ENCODE results near the gene ADPRM.
A peak's percentile ranks its signal among the peaks of the same experiment; 100 is the strongest.
"Not testable (repeated sequence)": the region's sequence is repeated elsewhere in the genome, so short reads cannot be mapped to it uniquely, and the experiment has no call there.

Gene ADPRM, protein sequence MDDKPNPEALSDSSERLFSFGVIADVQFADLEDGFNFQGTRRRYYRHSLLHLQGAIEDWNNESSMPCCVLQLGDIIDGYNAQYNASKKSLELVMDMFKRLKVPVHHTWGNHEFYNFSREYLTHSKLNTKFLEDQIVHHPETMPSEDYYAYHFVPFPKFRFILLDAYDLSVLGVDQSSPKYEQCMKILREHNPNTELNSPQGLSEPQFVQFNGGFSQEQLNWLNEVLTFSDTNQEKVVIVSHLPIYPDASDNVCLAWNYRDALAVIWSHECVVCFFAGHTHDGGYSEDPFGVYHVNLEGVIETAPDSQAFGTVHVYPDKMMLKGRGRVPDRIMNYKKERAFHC

GRCh38 chr17:10697092-10698081, at the start of gene ADPRM, which contains the start of gene SCO1:
TSS of gene ADPRM (plus strand) at chr17:10697594. CDS start at chr17:10704927, 7,333 bp downstream.
TSS of gene SCO1 (minus strand) at chr17:10697533. CDS start at chr17:10697507, 26 bp downstream.
- peak; percentile 87 for DNase-seq

DNA sequence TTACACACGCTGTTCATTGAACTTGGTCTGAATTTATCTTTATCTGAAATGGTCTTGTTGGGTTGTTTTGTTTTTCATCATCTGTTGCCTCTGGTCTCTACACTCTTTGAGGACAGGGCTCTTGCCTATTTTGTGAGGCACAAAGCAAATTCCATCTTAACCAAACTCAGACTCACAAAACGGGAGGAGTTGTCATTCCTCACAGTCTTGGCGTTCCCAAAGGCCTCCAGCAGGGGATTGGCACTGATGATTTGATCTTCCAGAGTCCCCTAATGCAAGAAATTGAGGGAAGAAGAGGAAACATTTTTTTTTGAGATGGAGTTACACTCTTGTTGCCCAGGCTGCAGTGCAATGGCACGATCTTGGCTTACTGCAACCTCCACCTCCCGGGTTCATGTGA, 49.0 kb upstream of the ADPRM start:
- no peak for DNase-seq

DNA sequence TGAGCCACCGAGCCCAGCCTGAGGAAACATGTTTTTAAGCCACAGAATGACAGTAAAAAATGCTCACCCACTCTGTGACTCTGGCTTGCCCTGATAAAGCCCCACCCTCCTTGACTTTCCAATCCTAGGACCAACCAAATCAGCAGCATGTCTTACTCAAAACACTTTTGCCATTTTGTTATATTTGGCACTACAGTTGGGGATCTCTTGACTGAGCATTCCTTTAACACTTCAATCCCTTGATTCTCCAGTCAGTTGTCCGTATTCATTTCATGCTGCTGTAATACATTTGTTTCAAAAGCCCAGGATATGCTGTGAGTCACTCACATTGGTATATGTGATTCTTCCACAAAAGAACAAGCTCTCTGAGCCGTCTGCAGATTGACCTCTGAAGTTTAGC, 48.4 kb upstream of the ADPRM start:
- no peak for DNase-seq

- no peak for DNase-seq
Measured at GRCh38 chr17:10649602-10650001, 47.8 kb upstream of the ADPRM start.

DNA sequence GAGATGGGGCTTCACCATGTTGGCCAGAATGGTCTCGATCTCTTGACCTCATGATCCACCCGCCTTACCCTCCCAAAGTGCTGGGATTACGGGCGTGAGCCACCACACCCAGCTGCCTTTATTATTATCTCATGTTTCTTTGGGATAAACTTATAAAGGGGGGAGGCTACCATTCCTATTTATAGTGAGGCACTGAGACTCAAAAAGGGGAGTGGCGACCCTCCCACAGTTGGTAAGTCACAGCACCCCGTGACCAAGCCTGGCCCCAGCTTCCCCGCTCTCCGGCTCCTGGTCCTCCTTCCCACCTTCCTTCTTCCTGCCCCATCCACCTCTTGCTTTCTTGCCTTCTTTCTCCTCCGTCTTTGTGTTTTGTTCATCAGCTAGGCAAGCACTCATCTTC, 45.5 kb upstream of the ADPRM start:
- DNase-seq = no peak

- no peak for DNase-seq
Measured at GRCh38 chr17:10652984-10653659, 44.3 kb upstream of the ADPRM start.

GRCh38 chr17:10653987-10654386, 43.4 kb upstream of the ADPRM start:
- DNase-seq = no peak

DNA sequence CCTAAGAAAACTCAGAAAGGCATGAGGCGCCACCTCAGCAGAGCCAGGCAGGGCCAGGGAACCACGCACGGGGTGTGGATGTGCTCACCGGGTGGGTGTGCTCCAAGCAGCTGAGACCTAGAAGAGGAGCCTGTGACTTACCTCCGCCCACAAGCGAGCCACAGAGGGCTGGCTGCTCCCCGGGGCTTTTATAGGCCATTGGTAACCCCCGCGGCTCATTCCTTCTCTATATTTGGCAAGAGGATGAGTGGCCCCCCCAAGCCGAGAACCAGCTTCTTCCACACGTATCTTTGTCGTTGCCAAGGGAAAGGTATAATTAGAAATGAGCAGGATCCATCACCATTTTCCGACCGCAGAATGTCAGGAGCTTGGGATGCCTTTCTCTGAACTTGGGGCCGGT, 40.2 kb upstream of the ADPRM start, which contains the start of gene MYH3:
Gene MYH3 (minus strand): TSS at position 162 of the 400 bp plus-strand sequence. CDS start 2,245 bp downstream, outside the sequence.
- DNase-seq = no peak

GRCh38 chr17:10657879-10658278, 39.5 kb upstream of the ADPRM start:
- DNase-seq = no peak

GRCh38 chr17:10661437-10661836, 36.0 kb upstream of the ADPRM start:
- DNase-seq = no peak

GRCh38 chr17:10663231-10663630, 34.2 kb upstream of the ADPRM start:
- DNase-seq = no peak

DNA sequence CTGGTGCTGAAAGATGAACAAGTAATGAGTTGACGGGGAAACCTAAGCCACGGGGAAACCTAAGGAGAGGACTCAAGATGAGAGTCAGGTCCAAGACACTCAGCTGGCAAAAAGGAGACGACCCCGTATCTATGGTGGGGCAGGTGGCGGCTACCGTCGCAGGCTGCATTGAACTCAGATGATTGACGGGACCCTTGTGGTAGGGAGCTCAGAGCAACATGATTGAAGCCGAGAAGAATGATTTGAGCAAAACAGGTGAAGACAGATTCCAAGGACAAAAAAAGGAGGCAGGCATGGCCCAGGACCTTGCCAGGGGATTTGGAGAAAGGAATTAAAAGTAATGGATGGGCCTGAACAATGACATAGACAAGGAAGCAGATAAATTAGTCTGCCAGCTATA, 32.8 kb upstream of the ADPRM start:
- DNase-seq = no peak

DNA sequence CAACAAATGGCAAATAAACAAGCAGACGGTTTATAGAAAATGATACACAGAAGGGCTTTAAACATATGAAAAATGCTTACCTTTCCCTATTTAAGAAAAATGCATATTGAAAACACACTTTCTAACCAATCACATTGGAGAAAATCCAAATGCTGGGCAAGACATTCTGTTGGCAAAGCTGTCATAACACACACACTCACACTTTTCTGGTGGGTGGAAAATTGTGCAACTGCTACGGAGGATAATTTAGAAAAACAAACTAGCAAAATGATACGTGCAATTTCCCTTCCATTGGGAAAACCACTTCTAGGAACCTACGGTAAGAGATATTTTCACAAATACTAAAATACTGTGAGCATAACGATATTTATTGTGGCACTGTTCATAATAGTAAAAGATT, 30.5 kb upstream of the ADPRM start:
- no peak for DNase-seq

DNA sequence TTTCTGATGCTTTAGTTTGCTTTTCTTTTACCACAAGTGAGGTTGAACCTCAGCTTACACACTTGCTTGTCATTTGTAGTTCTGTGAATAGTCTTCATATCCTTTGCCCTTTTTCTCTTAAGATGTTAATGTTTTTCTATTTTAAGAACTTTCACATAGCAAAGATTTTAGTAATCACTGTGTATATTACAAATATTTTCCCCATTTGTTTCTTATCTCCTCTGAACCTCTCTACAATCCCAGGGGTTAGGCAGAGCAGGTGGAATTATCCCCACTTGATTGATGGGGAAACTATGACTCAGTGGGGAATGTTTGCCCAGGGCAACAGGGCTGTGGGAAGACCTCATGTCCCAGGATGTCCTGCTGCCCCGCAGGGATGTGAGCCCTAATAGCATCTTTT, 28.6 kb upstream of the ADPRM start:
- no peak for DNase-seq

GRCh38 chr17:10673312-10673711, 24.1 kb upstream of the ADPRM start:
- no peak for DNase-seq

GRCh38 chr17:10674704-10675103, 22.7 kb upstream of the ADPRM start:
- DNase-seq = no peak

GRCh38 chr17:10681866-10682446, 15.4 kb upstream of the ADPRM start:
- DNase-seq = no peak

DNA sequence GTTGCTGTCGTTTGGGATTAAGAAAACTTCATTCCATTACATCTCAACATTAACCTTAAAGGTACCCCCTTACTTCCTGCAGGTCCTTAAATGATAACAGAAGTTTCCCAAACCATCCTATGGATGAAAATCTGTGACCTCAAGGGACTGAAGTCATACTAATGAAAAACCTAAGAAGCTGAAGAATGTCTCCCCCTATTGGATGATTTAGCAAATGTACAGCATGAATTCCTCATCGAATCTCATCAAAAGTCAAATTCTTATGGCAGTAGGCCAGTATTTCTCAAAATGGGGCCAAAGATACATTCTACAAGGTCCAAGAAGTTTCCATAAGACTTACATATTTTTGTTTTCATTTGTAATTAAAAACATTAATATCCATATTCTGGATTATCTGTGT, 13.5 kb upstream of the ADPRM start:
- peak; percentile 10 for DNase-seq

- DNase-seq = no peak
Measured at GRCh38 chr17:10687499-10687898, 9.9 kb upstream of the ADPRM start.

- DNase-seq = not testable (repeated sequence)
Measured at GRCh38 chr17:10695875-10696407, 1.5 kb upstream of the ADPRM start.

GRCh38 chr17:10698096-10698818, 863 bp downstream of the ADPRM start:
- DNase-seq = no peak

- DNase-seq = no peak
Measured at GRCh38 chr17:10699856-10700255, 2.5 kb downstream of the ADPRM start.

All from DMS53 (cell line).